HG03045 (cell line): ENCODE results near the gene RPL28.
A peak's percentile ranks its signal among the peaks of the same experiment; 100 is the strongest.

Experiments
- ATAC-seq: cut with Tn5 transposase; IDR thresholded peaks from one replicate; pipeline ENCODE4 v1.9.1; 2021; ENCODE audit warnings: mild to moderate bottlenecking, moderate library complexity; ENCODE audit not compliant: unreplicated experiment

Gene RPL28

DNA sequence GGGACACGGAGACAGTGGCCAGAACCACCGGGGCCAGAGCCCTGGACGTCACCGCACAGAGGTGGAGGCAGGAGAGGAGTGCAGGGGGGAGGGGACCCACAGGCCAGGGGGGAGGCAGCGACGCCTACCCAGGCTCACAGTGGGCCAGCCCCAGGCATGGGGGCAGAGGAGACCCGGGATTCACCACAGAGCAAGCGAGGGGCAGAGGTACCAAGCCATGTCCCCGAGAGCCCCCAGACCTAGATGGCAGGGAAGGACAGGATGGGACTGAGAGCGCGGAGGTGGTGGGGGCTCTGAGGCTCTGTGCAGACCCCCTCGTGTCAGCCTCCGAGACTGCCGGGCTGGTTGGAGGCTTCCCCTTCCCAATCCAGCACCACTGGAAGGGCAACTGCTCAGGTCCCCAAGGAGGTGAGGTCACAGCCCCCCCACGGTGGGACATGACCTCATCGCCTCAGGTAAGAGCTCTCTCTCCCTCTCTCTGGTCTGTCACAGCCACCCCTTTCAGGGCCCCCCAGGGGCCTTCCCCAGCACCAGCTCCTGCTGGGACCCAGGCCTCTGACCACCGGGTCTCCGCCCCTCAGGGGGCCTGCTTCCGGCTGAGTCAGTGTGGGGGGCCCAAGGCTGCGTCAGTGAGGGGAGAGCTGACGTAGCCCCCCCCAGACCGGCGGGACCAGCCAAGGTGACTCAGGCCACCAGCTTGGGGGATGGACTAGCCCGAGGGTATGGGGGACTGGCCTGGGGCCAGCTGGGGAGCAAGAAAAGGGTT, 13.2 kb upstream of the RPL28 start:
- ATAC-seq: no peak

DNA sequence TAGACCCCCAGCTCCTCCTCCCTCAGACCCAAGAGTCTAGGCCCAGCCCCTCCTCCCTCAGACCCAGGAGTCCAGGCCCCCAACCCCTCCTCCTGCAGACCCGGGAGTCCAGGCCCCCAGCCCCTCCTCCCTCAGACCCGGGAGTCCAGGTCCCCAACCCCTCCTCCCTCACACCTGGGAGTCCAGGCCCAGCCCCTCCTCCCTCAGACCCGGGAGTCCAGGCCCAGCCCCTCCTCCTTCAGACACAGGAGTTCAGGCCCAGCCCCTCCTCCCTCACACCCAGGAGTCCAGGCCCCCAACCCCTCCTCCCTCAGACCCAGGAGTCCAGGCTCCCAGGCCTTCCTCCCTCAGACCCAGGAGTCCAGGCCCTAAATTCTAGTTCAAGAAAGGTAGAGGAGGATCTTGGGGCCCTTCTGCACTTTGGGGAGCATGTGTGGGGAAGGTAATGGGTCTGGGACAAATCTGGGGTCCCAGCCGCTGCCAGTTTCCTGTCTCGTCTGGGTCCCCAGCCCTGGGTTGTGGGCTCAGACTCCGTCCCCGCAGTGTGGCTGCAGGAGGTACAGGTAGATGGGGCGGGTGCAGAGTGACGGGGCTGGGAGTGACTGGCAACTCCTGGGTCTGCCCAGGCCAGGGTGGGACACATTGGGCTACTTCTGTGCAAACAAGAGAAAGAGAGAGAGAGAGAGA, 12.3 kb upstream of the RPL28 start:
- no peak for ATAC-seq

DNA sequence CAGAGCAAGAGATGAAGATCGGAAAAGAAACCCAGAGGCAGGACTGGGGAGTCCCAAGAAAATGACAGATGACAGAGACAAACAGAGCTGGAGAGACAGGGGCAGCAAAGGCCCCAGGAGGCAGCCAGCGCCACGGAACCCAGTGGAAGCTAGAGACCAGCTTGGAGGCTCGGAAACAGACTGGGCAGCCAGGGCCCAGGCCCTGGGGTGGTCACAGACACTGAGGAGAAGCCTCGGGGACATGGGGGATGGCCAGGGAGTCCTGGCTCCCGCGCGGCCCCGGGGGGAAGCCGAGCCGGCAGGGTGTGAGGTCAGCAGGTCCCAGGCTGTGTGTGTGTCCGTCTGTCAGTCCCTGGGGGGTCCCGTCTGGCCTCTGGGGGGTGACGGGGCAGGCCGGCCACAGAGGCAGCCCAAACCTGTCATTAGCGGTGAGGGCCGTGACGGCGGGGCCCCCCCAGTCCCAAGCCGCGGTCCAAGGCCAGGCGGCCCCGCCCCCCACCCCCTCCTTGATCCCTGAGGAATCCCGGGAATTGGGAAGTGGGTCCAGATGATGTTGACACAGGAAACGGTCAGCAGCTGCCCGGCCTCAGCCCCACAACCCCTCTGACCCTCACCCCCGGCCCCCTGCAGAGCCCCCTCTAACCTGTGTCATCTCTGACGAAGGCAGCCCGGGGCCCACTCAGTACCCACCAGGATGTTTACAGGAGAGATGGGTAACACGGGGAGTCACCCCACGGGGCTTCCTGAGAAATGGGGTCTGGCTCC, 11.6 kb upstream of the RPL28 start:
- no peak for ATAC-seq

DNA sequence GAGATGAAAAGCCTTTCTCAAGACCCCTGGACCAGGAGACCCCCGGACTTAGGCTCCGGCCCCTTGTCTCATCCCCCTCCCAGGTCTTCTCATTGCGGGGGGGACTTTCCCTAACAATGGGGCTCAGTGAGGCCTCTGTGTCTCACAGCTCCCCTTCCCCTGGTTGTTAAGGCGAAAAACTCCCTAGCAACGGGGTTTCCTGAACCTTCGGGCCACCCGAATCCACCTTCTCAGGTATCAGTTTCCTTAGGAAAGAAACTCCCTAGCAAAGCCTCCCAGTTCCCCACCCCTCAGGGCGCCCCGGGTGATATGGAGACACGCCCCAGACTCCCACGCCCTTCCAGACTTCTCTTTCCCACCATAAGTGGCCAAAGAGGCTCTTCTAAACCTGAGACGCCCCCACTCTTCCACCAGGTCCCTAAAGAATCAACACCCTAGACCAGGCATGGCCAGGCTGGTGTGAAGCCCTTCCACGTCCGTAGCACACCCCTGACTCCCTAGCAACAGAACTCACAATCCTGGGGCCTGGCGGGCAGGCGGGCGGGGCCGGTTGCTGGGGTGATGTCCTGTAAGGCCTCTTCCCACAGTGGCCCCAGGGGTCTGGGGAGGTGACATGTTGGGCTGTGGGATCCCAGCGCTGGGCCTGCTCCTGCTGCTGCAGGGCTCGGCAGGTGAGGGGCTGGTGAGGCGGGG, 9.3 kb upstream of the RPL28 start, which contains the start of gene TMEM190:
TMEM190 (plus strand) TSS at position 586 of the 693 bp plus-strand sequence; CDS start at position 614, 28 bp downstream.
- no peak for ATAC-seq

DNA sequence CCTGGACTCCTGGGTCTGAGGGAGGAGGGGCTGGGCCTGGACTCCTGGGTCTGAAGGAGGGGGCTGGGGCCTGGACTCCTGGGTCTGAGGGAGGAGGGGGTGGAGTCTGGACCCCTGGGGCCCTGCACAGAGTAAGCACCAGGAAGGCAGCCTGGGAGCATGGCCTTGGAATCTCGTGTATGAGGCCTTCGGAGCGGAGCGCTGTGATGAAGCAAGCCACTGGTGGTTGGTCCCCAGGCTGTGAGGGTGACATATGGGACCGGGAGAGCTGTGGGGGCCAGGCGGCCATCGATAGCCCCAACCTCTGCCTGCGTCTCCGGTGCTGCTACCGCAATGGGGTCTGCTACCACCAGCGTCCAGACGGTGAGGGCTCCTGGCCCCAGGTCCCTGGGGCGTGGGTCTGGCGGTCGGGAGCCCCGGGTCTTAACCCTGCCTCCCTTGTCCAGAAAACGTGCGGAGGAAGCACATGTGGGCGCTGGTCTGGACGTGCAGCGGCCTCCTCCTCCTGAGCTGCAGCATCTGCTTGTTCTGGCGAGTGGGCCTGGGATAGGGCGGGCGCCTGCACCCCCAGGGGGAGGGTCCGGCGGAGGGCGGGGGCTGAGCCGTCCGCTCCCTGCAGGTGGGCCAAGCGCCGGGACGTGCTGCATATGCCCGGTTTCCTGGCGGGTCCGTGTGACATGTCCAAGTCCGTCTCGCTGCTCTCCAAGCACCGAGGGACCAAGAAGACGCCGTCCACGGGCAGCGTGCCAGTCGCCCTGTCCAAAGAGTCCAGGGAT, 8.2 kb upstream of the RPL28 start:
- ATAC-seq: no peak

DNA sequence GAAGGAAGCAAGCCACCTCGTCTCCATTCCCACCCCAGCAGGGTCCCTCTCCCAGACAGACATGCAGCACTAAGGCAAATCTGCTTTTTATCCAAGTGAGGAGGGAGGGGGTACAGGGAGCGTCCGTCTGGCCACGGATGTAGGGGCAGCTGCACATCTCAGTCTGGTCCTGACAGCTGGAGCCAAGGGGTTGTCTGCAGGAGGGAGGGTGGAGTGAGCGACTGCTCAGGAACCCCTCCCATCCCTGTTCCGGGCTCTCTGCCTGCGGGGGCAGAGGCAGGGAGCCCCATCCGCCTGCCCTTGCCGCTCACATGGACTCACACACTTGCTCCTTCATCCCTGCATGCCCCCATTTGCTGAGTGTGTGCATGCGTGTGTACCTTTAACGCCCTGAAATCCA, 6.6 kb upstream of the RPL28 start:
- no peak for ATAC-seq

DNA sequence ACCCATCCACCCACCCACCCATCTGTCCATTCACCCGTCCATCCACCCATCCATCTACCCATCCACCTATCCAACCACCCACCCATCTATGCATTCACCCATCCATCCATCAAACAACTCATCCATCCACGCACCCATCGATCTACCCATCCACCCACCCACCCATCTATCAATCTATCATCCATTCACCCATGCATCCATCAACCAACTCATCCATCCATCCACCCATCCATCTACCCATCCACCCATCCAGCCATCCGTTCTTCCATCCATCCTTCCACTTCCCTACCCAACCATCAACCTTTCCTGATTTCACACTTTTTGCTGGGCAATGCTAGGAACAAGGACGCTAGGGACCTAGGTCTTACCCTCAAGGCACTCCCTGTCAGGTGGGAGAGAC, 3.7 kb upstream of the RPL28 start:
- no peak for ATAC-seq

DNA sequence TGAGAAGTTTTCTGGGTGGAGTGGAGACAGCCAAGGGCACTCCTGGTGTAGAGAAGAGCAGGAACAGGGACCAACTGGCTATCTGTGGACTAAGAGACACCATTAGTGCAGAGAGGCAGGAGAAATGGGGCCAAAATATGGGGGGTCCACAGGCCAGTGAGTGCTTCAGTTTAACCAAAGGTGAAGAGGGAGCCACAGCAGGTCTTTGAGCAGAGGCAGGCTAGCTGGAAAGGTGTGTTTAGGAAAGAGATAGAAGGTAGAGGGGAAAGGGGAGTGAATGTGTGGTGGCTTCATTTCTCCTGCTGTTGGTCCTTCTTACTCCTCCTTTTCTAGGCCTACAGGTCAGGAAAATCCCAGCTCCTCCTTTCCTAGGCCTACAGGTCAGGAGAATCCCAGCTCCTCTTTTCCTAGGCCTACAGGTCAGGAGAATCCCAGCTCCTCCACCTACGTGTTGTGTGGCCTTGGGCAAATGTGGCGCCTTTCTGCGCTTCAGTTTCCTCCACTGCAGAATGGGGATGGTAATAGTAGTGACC, 3.1 kb upstream of the RPL28 start:
- no peak for ATAC-seq

DNA sequence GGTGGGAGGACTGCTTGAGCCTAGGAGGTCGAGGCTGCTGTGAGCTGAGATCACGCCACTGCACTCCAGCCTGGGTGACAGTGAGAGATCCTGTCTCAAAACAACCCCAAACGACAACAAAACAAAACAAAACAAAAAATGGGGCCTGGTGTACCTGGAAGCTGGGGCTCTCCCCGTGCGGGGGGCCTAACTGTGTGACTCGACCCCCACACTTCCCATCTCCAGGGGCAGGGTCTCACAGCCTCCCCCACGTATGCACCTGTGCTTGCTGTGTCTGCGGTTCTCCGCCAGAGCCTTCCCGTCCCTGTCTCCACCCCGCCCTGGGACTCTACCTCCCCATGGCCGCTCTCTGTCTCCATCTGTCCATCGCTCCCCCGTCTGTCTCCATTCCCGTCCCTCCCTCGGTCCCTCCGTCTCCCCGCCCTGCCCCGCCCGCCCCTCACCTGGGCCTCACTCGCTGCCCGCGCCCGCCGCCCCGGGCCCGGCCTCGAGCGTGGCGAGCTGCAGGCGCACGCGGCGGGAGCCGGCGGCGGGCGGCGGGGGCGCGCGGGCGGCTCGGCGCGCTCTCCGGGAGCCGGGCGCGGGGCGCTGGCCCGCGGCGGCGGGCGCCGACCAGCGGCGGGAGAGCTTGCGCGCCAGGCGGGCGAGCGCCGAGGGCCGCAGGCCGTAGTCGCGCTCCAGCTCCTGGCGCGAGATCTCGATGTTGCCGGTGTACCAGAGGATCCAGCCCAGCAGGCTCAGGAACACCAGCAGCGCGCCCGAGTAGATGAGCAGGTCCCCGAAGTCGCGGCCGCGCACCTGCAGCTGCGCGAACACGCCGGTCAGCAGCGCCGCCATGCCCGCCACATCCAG, 2.2 kb upstream of the RPL28 start:
- no peak for ATAC-seq

DNA sequence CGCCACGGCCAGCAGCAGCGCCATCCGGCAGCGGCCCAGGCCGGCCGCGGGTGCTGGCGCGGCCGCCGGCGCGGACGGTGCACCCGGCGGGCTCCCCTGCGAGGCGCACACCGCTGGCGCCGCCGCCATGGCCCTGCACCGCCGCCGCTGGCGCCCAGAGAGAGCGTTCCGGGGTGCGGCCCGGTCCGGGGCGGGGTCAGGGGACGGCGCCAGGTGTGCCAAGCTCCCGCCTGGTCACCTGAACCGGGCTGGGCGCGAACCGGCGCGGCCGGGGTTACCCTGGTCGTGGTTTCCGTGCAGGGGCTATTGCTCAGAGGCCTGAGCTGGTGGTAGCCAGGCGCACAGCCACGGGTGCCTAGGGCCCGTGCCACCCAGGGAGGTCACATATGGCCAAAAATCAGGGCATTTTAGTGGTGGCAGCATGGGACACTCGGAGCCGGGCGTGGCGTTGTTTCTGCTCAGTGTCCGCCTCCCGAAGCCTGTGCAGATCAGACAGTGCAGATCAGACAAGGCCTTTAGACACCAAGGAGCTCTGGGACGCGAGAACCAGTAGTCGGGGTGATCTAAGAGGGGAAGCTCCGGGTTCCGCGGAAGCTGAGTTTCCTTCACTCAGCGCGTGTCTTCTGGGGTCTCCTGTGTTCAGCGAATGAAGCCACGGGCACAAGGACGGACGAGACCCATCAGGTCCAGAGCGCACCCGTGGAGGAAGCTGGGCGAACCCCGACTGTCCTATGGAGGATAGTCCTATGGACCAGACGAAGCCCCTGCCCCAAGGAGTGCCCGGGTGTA, 1.4 kb upstream of the RPL28 start, which contains the start of gene TMEM238:
TMEM238 (minus strand) TSS at position 162 of the 789 bp plus-strand sequence; CDS start at position 129, 33 bp downstream.
- ATAC-seq: no peak

DNA sequence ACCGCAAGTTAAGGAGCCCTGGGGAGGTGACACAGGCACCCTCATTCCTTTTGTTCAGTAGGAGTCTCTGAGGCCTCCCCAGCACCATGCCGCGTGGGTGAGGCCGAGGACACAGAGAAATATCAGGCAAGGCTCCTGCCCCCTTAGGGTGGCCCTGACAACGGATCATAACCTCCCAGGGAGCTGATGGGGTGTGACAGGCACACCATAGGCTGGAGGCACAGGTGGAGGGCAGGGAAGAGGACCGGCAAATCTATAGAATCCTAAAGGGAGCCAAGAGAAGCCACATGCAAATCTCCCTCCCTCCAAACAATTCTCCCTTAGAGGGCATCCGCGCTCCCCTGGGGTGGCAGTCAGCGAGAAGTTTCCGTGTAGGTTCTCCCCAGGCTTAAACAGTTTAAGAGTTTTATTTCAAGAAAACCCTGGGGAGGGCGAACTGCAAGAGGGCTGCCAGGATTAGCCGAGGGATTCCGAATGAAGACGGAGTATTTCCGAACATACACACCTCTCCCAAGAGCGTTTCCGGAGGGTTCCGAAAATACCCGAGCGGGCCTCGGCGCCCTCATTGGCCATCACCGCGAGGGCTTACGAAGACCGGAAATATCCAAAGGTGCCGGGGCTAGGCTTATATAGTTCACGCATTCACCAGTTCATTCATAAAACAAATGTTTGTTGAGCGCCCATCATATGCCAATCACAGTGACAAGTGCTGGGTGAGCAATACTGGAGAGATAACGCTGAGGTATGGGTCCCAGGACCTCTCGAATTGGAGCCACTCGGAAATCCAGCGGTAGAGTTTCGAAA, 610 bp upstream of the RPL28 start:
- ATAC-seq: peak; percentile 48

DNA sequence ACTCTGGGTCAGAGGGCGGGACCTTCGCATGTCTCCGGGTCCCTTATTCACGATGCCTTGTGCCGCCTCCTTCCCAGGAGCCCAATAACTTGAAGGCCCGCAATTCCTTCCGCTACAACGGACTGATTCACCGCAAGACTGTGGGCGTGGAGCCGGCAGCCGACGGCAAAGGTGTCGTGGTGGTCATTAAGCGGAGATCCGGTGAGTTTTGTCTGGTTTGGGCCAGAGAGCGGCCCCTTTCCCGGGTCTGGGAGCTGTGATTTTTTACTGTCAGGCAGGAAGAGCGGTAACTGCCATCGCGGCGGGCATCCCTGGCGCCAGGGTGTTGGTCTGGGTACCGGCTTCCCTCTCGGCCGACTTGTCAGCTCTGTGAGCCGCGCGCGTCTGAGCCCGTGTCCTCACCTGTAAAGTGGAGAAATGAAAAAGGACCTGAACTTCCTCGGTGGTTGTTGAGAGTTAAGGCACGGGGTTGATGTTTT, 800 bp downstream of the RPL28 start:
- ATAC-seq: no peak

DNA sequence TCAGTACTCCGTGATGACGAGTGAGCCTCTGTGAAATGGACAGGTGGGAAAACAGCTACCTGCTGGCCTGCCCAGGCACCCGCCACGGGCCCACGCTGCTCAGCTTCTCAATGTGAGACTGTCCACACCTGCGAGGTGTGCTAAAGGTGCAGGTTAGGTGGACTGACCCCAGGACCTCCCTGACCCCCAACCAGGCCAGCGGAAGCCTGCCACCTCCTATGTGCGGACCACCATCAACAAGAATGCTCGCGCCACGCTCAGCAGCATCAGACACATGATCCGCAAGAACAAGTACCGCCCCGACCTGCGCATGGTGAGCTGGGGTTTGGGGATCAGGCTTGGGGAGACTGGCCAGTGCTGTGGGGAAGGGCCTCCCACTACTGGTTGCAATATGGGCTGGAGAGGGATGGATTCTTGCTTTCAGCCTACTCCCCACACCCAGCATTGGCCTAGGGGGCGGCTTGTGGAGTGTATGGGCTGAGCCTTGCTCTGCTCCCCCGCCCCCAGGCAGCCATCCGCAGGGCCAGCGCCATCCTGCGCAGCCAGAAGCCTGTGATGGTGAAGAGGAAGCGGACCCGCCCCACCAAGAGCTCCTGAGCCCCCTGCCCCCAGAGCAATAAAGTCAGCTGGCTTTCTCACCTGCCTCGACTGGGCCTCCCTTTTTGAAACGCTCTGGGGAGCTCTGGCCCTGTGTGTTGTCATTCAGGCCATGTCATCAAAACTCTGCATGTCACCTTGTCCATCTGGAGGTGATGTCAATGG, 2.2 kb downstream of the RPL28 start:
- ATAC-seq: no peak

DNA sequence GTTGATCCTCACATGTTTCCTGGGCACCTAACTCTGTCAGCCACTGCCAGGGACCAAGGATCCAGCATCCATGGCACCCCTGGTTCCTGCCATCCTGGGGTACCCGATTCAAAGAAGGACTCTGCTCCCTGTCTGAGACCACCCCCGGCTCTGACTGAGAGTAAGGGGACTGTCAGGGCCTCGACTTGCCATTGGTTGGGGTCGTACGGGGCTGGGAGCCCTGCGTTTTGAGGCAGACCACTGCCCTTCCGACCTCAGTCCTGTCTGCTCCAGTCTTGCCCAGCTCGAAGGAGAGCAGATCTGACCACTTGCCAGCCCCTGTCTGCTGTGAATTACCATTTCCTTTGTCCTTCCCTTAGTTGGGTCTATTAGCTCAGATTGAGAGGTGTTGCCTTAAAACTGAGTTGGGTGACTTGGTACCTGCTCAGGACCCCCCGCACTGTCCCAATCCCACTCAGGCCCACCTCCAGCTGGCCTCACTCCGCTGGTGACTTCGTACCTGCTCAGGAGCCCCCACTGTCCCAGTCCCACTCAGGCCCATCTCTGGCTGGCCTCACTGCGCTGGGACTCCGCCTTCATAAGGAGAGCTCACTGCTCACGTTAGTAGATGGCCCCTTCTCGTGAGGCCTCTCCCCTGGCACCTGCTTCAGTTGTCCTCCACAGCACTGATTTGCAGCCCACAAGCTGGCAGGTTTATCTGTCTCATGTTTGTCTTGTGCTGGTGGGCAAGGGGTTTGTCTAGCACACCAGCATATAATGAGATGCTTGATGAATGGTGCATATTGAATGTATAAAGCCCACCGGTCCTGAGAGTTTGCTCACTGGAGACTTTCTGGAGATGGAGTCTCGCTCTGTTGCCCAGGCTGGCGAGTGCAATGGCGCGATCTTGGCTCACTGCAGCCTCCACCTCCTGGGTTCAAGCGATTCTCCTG, 3.9 kb downstream of the RPL28 start:
- ATAC-seq: no peak

DNA sequence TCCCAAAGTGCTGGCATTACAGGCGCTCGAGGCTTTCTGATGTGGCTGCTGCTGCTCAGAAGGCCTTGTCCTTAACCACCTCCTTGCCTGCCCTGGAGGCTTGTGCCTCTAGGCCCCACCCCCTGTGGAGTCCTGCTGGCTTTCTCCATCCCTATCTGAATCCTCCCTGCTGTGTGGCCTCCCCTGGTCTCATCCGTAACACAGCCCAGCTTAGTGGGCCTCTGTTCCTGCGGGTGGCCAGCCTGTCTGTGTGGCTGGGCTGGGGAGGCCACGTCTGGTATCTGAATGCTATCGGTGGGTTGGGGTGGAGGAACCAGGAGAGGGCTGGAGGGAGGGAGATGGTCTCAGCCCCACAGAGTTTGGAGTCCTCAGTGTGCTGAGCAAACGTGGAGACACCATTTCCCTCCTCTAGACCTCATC, 4.7 kb downstream of the RPL28 start:
- no peak for ATAC-seq
